GM20431 (cell line): Measurements from ENCODE around the gene TBC1D16.

Source experiments
- in situ Hi-C: fragments of 300-500 bp; cut with MseI, MboI; formaldehyde crosslinking; loops from one replicate; pipeline ENCODE4 v1.15.0; 2020; ENCODE audit warnings: low sequenced_read_pairs; ENCODE audit not compliant: unreplicated experiment

TBC1D16 gene

DNA sequence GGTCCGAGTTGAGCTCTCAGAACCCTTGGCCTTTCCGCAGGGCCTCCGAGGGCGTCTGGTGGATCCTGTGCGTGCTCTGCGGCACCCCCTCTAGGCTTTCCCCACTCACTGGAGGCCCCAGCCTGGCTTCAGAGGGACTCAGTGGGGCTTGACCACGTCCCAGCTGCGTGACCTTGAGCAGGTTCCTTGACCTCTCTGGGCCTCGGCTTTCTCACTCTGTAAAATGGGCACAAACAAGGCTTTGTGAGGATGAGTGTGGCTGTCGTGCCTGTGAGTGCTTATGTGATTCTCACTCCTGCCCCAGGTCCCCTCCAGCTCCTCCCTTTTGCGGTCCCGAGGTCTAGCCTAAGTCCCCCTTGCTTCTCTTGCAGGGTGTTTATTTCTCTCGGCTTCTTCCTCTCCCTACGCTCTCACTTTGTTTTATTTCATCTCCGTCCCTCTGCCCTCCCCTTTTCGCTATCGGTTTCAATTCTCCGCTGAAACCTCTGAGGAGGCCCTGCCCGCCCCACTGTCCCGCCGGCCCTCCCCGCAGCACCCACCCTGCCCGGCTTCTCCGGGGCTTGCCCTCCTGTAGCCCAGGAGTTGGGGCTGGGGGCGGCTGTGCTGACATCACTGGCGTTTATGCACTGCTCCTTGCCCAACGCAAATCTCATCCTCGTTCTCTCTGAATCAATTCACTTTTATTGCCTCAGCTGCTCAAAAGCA, 114.1 kb downstream of the TBC1D16 start:
- in situ Hi-C loops = no loop called here

DNA sequence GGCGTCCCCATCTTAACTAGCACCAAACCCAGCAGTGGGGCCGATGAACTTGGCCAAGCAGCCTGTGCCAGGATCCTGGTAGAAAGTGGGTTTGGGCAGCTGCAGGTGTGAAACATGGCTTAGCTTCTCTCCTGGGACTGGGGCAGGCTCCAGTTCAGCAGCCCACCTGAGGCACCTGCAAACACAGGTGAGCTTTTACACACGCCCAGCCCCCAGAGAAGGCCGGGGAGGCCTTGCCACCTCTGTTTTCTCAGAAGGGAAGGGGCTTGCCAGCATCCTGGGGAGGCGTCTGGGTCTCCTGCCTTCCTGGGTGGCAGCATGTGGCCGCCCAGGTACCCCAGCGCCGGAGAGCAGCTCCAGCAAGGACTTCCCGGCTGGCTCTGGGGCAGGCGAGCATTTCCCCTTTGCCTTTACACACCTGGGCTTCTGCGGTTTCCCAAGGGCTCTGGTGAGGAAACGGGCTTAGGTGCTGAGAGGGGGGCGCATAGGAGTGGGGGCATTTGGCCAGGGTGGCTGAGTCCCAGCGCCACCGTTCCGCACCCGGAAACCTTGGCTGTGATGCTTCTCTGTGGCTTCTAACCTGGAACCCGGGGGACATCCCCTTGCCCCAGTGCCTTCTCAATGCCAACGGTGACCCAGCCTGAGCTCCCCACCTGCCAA, 114.8 kb downstream of the TBC1D16 start:
- in situ Hi-C loops = no loop called here

DNA sequence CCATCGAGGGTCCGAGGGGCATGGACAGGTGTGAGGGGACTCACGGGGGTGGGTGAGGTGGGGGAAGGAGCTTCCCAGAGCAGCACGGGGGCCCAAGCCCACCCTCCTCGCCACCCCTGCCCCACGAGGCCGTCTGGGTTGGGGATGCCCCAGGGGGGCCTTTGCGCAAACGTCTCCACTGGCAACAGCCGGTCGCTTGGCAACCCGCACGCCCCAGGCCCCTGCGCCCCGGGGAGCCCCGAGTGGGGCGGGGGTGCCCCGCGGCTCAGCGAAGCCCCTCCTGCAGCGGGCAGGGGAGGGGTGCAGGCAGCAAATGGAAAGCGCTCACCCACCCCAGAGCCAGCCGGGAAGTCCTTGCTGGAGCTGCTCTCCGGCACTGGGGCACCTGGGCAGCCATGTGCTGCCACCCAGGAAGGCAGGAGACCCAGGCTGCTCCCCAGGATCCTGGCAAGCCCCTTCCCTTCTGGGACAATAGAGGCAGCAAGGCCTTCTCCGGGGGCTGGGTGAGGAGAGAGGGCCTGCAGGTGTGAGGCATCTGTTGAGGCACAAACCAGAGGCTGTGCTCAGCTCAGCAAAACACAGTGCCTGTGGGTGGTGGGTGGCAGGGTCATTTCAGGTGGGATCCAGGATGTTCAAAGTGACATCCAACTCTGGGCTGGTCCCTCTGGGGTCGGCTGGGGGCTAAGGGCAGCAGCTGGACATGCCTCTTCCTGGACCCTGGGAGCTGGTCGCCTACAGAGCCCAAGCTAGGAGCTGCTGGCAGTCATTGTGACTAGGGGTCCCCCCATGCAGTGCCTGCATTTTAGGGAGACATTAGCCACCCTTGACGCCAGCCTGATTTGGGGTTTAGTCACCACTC, 115.6 kb downstream of the TBC1D16 start:
- in situ Hi-C loops = no loop called here

DNA sequence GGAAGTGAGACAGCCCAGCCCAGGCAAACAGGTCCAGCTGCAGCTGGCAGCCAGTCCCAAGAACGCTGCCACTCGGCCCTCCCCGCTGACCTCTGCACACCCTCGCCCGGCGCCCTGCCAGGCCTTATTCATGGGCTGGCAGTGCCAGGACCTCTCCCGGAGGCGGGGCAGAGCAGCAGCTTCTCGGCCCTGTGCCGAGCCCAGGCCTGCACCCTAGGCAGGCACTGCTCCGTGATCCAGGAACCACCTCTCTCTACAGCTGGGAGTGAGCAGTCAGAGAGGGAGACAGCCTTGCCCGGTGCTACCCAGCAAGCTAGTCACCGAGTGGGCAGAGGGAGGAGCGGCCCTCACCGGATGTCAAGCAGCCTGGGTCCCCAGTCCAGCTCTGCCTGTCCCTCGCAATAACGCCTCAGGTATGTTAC, 116.5 kb downstream of the TBC1D16 start:
- in situ Hi-C loops = no loop called here

DNA sequence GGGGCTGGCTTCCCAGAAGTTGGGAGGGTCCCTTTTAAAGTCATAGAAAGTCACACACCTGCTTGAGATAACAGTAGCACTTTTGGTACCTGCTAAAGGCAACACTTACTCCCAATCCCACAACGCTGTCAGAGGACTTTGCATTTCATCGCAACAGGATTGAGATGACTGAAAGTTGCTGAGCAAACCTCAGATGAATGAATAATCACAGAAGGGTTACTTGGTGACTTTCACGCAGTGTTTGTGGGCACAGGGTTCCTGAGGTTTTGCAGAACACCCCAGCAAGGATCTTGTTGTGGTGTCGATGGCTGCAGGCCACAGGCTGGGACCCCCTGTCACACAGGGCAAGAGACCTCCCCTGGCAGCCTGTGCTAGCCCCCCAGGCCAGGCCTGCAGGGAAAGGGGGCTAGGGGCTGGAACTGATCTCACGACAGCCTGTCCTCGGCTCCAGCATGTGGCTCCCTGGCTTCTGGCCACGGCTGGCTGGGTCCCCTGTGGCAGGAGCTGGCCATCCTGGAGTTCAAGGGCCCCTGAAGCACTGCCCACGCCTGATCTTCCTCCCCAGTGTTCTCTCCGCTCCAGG, 117.0 kb downstream of the TBC1D16 start:
- in situ Hi-C loops = no loop called here

DNA sequence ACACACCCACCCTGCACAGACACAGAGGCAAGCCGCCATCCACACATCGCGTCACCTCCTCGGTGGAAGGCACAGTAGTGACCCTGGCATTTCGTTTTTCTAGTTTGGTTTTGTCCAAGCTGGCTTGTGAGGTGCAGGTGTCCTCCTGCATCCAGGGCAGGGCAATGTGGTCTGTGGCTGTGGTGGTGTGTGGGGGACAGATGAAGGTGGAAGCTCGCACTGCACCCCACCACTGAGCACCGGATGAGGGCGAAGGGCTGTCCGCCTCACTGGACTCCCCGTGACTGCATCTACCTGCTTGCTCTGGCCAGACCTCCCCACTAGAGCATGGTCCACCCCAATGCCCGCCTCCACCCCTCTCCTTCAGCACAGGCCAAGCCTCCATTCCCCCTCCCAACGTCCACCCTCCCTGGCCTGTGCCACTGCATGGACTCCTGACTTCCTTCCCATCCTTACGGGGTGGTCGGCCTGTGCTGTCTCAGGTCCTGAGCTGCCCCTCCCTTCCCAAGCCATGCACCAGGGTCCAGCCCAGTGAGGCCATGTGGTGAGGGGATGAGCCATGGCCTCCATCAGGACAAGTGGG, 117.7 kb downstream of the TBC1D16 start:
- in situ Hi-C loops = no loop called here

DNA sequence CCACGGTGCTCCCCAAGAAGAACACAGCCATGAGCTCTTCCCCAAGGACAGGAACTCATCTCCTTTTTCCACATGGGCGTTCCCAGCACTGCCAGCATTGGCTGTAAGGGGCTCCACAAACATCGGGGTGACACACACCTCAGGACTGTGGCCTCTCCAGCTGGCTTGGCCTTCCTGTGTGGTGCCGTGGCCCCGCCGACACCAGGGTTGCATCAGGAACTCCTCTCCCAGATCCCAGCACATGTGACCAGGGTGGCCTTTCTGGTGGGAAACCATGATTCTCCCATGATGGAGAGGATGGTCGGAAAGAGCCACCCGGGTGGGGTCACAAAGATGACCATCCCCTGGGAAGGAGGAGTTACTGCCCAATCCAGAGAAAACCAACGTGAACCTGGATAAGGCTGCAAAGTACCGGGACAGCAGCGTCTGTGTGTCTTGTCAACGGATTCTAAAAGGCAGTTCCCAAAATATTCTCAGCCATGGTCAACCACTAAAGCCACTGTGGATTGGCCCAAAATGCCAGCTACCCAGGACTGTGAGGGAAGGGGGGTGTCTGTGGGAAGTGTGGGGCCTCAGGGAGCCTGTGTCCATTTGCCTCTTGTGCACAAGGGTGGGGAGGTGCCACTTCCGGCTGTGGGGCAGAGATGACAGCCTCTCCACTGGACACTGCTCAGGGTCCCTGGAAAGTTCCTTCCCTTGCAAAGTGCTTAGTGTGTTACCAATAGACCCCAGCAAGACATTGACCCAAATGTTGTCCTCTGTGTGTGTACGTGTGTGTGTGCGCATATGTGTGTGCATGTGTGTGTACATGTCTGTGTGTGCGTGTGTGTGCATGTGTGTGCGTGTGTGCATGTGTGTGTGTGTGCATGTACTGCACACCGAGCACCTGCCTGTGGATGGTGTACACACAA, 118.4 kb downstream of the TBC1D16 start:
- in situ Hi-C loops = no loop called here

DNA sequence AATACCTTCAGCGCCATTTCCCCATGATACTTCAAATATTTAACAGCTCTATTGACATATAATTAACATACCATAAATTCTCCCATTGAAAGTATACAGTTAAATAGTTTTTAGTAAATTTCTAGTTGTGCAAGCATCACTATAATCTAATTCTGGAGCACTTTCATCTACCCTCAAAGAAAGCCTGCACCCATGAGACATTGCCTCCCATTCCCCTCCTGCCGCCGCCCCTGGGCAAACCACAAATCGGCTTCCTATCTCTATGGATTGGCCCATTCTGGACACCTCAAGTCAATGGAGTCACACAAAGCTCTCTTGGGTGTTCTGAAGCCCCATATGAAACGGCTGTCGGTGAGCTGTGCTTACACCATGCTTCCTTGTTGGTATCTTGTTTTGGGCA, 119.2 kb downstream of the TBC1D16 start:
- in situ Hi-C loops = no loop called here

DNA sequence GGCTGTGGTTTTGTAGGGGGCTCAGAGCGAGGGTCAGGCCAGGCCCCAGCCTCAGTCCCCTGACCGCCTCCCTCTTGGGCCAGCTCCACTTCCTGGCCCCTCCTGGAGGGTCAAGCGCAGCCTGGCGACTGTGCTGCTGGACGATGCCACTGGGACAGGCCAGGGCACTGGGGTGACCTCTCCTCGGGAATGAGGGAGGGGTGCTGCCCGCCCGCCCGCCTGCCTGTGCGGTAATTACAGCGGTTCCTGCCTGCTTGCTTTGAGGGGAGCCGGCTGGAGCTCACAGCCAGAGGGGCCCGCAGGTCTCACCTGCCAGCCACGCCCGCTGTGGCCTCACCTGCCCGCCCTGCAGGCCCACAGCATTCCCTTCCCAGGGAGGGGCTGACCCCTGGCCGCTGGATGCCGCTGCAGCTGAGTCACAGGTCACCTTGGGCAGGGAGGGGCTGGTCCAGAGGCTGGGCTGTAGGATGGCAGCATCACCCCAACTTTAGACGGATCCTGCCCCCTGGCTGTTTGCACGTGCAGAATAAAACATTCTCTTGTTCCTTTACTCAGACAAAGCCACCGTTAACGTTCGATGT, 119.7 kb downstream of the TBC1D16 start:
- in situ Hi-C loops = no loop called here

DNA sequence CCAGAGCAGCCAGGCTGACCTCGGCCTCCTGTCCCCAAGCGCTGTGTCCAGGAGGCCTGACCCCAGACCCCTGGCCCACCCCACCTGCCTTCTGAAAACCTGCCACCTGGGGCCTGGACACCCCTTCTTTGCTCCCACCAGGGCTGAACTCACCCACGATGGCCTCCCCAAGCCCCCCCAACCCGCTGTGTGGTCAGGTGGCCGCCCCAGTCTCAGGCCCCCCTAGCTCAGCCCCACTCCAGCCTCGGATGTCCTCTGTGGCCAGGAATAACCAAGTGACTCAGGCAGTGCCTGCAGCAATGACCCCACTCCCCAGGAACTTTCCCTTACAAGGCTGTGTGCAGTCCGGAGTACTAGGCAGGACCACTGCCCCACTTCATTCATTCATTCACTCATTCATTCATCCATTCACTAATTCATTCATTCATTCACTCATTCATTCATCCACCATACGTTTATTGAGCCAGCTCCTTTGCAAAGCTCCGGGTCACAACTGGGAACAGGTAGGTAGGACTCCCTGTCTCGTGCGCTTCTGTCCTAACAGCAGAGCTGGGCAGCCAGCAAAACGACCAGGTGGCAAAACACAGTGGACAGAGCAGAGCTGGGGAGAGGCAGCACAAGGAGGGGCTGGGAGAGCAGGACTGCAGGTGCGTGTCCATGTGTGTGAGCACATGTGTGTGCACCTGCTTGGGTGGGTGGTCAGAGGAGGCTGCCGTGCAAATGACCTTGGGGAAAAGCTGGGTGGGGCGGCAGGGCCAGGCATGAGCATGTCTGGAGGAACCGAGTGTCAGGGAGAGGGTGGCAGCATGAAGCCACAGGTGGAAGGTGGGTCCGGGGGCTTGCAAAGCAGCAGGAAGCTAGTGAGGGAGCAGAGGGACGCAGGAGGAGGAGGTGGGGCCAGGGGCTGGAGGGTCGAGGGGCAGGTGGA, 120.6 kb downstream of the TBC1D16 start:
- in situ Hi-C loops = no loop called here

DNA sequence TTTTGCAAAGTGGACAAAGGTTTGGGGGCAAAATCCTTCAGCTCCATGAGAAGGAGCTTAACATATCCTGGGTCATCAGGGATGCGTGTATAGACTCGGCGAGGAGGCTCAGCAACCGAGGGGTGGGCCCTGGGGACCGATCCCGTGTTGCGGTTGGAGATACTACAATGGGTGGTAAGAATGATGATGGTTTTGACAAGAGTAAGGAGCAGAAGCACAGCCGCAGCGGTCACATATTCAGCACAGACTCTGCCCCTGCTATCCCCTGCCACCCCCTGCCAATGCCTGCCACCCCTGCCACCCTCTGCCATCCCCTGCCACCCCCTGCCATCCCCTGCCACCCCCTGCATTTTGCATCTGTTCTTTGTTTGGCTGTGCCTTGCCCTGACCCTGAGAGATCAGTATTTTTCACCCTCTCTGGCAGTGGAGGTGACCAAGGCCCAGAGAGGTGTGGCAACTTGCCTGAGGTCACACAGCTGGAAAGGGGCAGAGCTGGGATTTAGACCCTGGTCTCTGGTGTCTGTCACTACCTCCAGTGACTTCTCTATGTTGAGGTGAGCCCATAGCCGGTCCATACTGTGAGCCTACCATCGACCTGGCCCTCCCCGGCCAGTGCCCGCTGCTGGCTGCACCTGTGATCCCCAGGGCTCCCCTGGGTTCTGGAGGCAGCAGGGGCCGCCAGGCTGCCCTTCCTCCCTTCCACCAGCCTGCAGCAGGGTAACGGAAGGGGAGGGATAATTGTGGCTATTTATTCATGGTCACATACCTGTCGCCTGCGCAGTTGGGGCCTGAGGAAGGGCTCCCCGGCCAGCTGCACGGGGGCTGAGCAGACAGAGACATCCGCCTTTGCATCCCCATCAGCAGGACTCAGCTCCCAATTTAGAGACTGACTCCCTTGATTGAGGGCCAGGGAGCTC, 121.5 kb downstream of the TBC1D16 start:
- in situ Hi-C loops = no loop called here

DNA sequence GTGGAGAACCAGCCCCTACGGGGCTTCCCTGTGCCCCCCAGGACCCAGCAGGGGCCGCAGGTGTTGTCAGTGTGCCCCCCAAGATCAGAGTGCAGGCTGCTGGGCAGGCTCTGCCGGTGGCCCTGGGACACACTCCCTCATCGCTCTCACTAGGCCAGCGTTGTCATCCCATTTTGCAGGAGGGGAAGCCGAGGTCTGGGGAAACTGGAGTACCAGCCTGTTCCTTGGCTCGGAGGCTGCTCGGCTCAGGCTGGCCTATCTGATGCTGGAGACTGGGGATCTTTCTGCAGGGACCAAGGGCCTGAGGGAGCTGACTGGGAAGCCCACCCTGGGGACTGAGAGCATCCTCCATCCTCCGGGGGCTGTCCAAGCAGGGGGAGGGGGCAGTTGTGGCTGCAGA, 122.2 kb downstream of the TBC1D16 start:
- in situ Hi-C loops = no loop called here

DNA sequence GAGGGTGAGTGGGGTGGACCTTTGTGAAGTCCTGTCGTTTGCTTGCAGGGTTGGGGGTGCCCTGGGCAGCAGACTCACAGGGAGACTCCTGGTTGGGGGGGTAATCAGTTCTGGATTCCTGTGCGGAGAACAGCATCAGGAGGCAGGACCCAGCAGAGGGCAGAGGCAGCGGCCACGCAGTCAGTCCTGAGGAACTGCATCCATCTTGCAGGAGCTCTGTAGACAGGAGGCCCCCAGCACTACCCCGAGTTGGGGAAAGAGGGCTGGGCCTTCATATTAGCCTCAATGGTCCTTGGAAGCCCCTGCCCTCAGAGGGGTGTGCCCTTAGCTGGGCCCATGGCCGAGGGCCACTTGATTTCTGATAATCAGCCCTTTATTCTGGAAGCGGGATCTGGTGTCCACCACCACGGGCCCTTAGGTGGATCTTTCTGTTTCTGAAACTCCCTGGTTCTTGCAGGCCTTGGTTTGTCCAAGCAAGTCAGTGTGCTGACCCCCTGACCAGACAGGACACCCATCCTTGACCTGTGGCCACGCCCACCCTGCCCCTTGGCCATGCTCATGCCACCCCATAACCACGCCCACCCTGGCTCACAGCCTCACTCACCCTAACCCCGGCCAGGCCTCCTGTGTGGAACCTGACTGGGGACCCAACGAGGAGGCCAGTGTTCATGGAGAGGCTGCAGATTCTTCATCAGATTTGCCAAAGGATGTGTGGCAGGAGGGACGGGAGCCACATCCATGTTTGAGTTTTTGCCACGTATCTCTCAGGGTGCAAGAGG, 122.9 kb downstream of the TBC1D16 start:
- in situ Hi-C loops = no loop called here

DNA sequence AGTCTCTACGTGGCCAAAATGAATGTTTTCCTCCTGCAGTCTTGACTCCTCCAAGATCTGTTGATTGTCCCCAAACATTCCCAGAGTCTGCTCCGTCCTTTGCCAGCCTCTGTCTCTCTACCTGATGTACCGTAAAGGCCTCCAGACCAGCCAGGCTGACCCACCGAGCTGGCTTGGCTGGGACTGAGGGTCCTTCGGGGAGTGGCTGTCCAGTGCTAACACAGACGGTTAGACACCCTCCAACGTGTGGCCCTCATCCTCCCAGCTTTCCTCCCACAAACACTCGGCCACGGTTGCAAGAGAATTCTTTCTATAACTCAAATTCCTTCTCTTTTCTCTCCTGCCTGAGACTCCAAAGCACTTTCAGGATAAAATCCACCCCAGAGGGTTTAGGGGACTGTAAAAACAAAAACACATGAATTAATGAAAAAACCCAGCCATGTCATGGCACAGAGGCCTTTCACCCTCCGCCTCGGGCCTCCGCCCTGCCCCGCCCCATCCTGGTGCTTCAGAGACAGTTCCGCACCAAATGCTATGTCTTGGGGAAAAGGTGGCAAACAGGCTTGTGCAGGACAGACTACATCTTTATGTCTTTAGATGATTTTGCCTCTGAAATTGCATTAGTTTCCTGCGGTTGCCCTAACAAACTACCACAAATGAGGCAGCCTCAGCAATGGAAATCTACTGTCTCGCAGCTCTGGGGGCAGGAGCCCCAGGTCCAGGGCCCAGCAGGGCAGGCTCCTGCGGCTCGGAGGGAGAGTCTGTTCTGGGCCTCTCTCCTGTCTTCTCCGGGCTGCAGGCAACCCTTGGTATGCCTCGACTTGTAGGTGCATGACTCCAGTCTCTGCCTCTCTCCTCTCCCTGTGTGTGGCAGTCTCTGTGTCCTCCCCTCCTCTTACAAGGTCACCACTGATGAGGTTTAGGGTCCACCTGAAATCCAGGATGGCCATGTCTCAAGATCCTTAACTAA, 124.0 kb downstream of the TBC1D16 start:
- in situ Hi-C loops = no loop called here

DNA sequence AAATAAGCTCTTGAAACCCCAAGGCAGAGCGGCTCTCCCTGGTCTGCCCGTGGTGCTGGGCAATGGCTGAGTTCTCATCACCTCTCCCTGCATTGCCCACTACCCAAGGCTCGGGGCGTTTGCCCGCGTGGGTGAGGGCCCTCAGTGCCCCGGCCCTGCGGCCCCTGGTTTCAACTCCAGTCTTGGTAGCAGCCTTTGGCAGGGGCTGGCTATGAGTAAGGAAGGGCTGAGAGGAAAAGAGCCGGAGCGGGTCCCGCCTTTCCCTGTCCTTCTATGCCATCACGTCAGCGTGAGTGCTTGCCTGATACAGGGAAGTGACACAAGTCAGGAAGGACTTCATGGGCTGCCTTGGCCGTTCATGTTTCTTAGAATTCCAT, 124.7 kb downstream of the TBC1D16 start:
- in situ Hi-C loops = no loop called here
